Parathyroid adenoma (tissue), 2 donors: Measurements from ENCODE around the gene ZNRD2.
A peak's percentile ranks its signal among the peaks of the same experiment; 100 is the strongest.

Experiments
- H2AFZ ChIP-seq: fragments of 300-600 bp; sonication (generic); one replicate; pipeline ENCODE4 v1.7.0; 2017; ENCODE audit warnings: antibody characterized with exemption, mild to moderate bottlenecking
- H3K27ac ChIP-seq: fragments of 300-600 bp; sonication (generic); one replicate; pipeline ENCODE4 v1.7.0; 2017
- H3K27me3 ChIP-seq: fragments of 300-600 bp; sonication (generic); one replicate; pipeline ENCODE4 v1.7.0; 2017; ENCODE audit warnings: low read length; ENCODE audit not compliant: control insufficient read depth, insufficient read depth
- H3K36me3 ChIP-seq: fragments of 300-600 bp; sonication (generic); one replicate; pipeline ENCODE4 v1.7.0; 2017; ENCODE audit warnings: low read length; ENCODE audit not compliant: control insufficient read depth, insufficient read depth
- H3K4me1 ChIP-seq: fragments of 300-600 bp; sonication (generic); one replicate; pipeline ENCODE4 v1.7.0; 2017; ENCODE audit warnings: control low read depth
- H3K4me2 ChIP-seq: fragments of 300-600 bp; sonication (generic); one replicate; pipeline ENCODE4 v1.7.0; 2017; ENCODE audit warnings: low read length
- H3K4me3 ChIP-seq: fragments of 300-600 bp; sonication (generic); one replicate; pipeline ENCODE4 v1.7.0; 2017; ENCODE audit warnings: low read depth, low read length
- H3K79me2 ChIP-seq: fragments of 300-600 bp; sonication (generic); one replicate; pipeline ENCODE4 v1.7.0; 2017; ENCODE audit warnings: control low read depth
- H3K9ac ChIP-seq: fragments of 300-600 bp; sonication (generic); one replicate; pipeline ENCODE4 v1.7.0; 2017; ENCODE audit warnings: mild to moderate bottlenecking
- H3K9me3 ChIP-seq: fragments of 300-600 bp; sonication (generic); one replicate; pipeline ENCODE4 v1.7.0; 2017; ENCODE audit warnings: low read length; ENCODE audit not compliant: control insufficient read depth
- TF ChIP-seq, protein P1 (sequence below): fragments of 300-600 bp; sonication (generic); IDR thresholded peaks from one replicate; pipeline ENCODE4 v1.7.0; 2017; ENCODE audit warnings: antibody characterized with exemption, mild to moderate bottlenecking
- donor health status: primary hyperparathyroidism.

ZNRD2 gene

DNA sequence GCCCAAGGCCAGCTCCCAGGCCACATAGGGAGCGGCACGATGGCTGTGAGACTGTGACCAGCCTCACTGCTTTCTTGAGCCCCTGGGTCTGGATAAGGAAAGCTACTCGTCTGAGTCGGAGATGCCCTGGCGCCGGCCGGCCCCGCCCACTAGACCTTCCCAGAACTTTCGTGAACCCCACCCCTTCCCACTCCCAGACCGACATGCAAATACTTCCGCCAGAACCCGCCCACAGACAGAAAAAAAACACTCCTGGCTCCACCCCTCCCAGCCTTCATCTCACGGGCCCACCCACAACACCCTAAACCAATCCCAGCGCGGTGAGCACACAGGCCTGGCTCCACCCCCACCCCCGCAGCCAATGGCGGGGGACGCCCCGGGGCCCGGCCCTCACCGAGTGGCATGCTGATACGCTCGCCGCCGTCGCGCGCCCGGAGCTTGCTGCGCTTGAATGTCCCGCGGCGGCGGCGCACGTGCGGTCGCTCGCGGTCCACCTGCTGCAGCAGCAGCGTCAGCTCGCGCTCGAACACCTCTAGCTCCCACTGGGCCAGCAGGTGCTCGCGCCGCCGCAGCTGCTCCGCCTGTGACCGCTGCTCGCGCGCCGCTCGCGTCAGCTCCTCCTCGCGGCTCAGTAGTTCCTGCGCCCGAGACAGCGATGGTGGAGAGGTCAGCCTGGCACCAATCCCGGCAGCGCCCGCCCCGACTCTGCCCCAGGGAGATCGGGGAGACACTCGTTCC, 36.8 kb downstream of the ZNRD2 start:
- Histone ChIP-seq H3K9me3 (no peaks in the 10 kb centered on the region), H3K4me1 (no peaks in the 10 kb centered on the region), H3K9ac (no peak overlapping the region), H3K36me3 (no peaks in the 10 kb centered on the region), H3K79me2 (no peaks in the 10 kb centered on the region), H2AFZ (no peak overlapping the region), H3K27me3 (no peaks in the 10 kb centered on the region), H3K27ac (peak overlapping the region; percentile 42), H3K4me2 (no peak overlapping the region), H3K4me3 (no peak overlapping the region)
- TF ChIP-seq, protein P1, sequence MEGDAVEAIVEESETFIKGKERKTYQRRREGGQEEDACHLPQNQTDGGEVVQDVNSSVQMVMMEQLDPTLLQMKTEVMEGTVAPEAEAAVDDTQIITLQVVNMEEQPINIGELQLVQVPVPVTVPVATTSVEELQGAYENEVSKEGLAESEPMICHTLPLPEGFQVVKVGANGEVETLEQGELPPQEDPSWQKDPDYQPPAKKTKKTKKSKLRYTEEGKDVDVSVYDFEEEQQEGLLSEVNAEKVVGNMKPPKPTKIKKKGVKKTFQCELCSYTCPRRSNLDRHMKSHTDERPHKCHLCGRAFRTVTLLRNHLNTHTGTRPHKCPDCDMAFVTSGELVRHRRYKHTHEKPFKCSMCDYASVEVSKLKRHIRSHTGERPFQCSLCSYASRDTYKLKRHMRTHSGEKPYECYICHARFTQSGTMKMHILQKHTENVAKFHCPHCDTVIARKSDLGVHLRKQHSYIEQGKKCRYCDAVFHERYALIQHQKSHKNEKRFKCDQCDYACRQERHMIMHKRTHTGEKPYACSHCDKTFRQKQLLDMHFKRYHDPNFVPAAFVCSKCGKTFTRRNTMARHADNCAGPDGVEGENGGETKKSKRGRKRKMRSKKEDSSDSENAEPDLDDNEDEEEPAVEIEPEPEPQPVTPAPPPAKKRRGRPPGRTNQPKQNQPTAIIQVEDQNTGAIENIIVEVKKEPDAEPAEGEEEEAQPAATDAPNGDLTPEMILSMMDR = no peak

DNA sequence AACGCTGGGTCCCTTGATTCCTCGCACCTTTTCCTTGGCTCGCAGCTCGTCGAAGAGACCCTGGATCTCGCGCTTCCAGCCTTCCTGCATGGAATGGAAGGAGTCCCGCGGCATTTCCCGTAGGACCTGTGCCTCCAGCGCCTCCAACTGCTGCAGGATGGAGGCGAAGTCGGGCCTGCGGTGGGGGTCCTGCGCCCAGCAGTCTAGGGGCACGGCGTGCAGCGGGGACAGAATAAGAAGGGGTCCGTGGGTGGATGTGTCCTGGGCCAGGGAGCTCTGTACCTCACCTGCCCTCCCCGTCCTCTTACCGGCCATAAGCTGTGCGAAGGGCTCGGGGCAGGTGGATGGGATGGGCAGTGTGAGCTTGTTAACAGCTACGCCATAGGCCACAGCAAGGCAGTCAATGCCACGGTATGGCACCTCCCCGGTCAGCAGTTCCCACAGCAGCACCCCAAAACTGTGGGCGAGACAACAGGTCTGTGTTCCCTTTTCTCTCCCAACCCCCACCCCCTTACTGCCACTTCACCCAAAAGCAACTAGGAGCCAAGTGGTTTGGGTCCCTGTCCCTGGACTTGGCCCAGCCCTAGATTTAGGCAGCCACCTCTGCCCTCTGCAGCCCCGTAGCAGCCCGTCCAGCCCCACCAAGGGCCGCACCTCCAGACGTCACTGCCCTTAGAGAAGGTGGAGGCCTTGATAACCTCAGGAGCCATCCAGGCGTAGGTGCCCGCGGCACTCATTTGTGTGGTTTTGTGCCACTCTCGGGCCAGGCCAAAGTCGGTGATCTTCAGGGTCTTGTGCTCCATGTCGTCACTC, 37.5 kb downstream of the ZNRD2 start:
- H3K4me1 ChIP-seq = no peaks in the 10 kb centered on the region
- H3K9me3 ChIP-seq = no peaks in the 10 kb centered on the region
- H3K4me2 ChIP-seq = no peak overlapping the region
- H3K27me3 ChIP-seq = no peaks in the 10 kb centered on the region
- no peak overlapping the region for H3K27ac ChIP-seq
- no peak overlapping the region for H2AFZ ChIP-seq
- no peak overlapping the region for H3K4me3 ChIP-seq
- no peaks in the 10 kb centered on the region for H3K36me3 ChIP-seq
- TF ChIP-seq, protein P1 = no peak
- no peaks in the 10 kb centered on the region for H3K79me2 ChIP-seq
- no peak overlapping the region for H3K9ac ChIP-seq

DNA sequence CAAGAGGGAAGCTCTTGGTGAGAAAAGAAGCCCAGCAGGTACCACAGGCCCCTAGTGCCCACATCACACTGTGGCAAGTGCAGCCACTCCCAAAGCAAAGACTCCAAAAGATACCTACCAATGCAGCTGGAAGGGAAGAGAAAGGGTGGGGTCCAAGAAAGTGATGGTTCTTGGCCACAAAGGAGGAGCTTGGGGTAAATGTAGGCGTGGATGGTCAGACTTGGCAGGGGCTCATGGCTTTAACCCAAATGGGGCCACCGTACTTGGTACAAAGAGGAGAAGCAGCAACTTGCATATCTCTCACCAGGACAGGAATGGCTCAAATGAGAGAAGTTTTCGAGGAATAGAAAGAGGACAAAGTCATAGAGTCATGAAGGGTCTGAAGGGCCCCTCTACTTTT, 39.0 kb downstream of the ZNRD2 start:
- Histone ChIP-seq H3K4me3 (no peak overlapping the region), H3K27ac (no peak overlapping the region), H3K9me3 (no peaks in the 10 kb centered on the region), H3K27me3 (no peaks in the 10 kb centered on the region), H2AFZ (no peak overlapping the region), H3K79me2 (no peaks in the 10 kb centered on the region), H3K9ac (no peak overlapping the region), H3K36me3 (no peaks in the 10 kb centered on the region), H3K4me2 (no peak overlapping the region), H3K4me1 (no peaks in the 10 kb centered on the region)
- TF ChIP-seq, protein P1 = no peak

DNA sequence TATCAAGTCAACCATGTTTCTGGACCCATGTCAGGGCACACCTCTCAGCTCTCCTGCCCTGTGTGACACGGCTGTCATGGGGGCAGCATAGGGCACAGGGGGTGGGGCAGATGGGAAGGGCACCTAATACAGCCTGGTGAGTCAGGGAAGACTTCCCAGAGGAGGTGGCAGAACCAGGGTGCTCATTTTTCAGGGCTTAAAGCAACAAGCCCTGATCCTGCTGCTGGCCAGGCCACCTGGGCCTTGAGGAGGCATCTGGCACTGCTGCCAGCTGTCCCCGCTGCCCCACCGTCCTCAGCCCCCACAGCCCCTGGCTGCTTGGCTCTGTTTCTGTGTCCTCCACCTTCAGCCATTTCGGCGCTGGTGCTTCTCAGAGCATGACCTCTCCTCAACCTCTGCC, 39.4 kb downstream of the ZNRD2 start:
- H3K27me3 ChIP-seq = no peaks in the 10 kb centered on the region
- no peak overlapping the region for H3K9ac ChIP-seq
- H3K9me3 ChIP-seq = no peaks in the 10 kb centered on the region
- H3K4me1 ChIP-seq = no peaks in the 10 kb centered on the region
- H3K36me3 ChIP-seq = no peaks in the 10 kb centered on the region
- TF ChIP-seq, protein P1 = no peak
- H3K4me3 ChIP-seq = no peak overlapping the region
- H3K27ac ChIP-seq = peak overlapping the region; percentile 15
- H3K79me2 ChIP-seq = no peaks in the 10 kb centered on the region
- H3K4me2 ChIP-seq = no peak overlapping the region
- no peak overlapping the region for H2AFZ ChIP-seq
